Mesendoderm (in vitro differentiated cells): ENCODE data around the gene TEPSIN. TPM values are rescaled to one million over a fixed set of nuclear protein-coding genes. Genes with fewer than 3 reads are reported as not detected.

Experiments used
- DNase-seq: peaks from one replicate; pipeline ENCODE4 v3.0.0; 2013
- H2AK5ac ChIP-seq: 2 replicates; pipeline ENCODE4 v1.6.1; 2013; ENCODE audit warnings: low read length, inconsistent platforms
- H2BK120ac ChIP-seq: 2 replicates; pipeline ENCODE4 v1.6.1; 2013; ENCODE audit warnings: low read depth, mild to moderate bottlenecking, low read length, moderate library complexity, mixed read lengths
- H2BK15ac ChIP-seq: replicated peaks from 2 replicates; pipeline ENCODE4 v1.6.1; 2013; ENCODE audit warnings: low read depth, mild to moderate bottlenecking, moderate library complexity
- H2BK5ac ChIP-seq: 2 replicates; pipeline ENCODE4 v1.6.1; 2013; ENCODE audit warnings: low read length, inconsistent platforms
- H3K18ac ChIP-seq: 2 replicates; pipeline ENCODE4 v1.6.1; 2013; ENCODE audit warnings: mild to moderate bottlenecking, low read length, mixed read lengths
- H3K23ac ChIP-seq: one replicate; pipeline ENCODE4 v1.6.1; 2013; ENCODE audit warnings: low read length
- H3K27ac ChIP-seq: 2 replicates; pipeline ENCODE4 v1.5.1; 2013; ENCODE audit warnings: low read depth, mild to moderate bottlenecking, inconsistent platforms, low read length, moderate library complexity
- H3K27me3 ChIP-seq: 2 replicates; pipeline ENCODE4 v1.6.1; 2013; ENCODE audit warnings: low read length, control low read depth, mild to moderate bottlenecking, inconsistent platforms; ENCODE audit not compliant: insufficient read depth, poor library complexity
- H3K36me3 ChIP-seq: 2 replicates; pipeline ENCODE4 v1.6.1; 2013; ENCODE audit warnings: low read length, inconsistent platforms; ENCODE audit not compliant: control insufficient read depth, insufficient read depth
- H3K4ac ChIP-seq: one replicate; pipeline ENCODE4 v1.6.1; 2013; ENCODE audit warnings: low read depth, mild to moderate bottlenecking, low read length, moderate library complexity
- H3K4me1 ChIP-seq: 2 replicates; pipeline ENCODE4 v1.6.1; 2013; ENCODE audit warnings: low read depth, low read length, inconsistent platforms; ENCODE audit not compliant: control insufficient read depth
- H3K4me2 ChIP-seq: 2 replicates; pipeline ENCODE4 v1.6.1; 2013; ENCODE audit warnings: low read length
- H3K4me3 ChIP-seq: 2 replicates; pipeline ENCODE4 v1.5.1; 2013; ENCODE audit warnings: mild to moderate bottlenecking, low read length
- H3K56ac ChIP-seq: one replicate; pipeline ENCODE4 v1.6.1; 2013; ENCODE audit warnings: low read length
- H3K79me1 ChIP-seq: 2 replicates; pipeline ENCODE4 v1.6.1; 2013; ENCODE audit warnings: low read length, inconsistent platforms
- H3K79me2 ChIP-seq: 2 replicates; pipeline ENCODE4 v1.6.1; 2013; ENCODE audit warnings: mild to moderate bottlenecking, low read length; ENCODE audit not compliant: control insufficient read depth, insufficient read depth
- H3K9ac ChIP-seq: 2 replicates; pipeline ENCODE4 v1.6.1; 2013; ENCODE audit warnings: low read length, inconsistent platforms
- H4K5ac ChIP-seq: one replicate; pipeline ENCODE4 v1.6.1; 2013; ENCODE audit warnings: low read length
- H4K8ac ChIP-seq: one replicate; pipeline ENCODE4 v1.6.1; 2013; ENCODE audit warnings: low read depth, mild to moderate bottlenecking, control low read depth, low read length, moderate library complexity
- WGBS: extraction: QIAGEN DNeasy Blood & Tissue Kit; methylation state at CpG from one replicate; pipeline ENCODE4 v1.1.7; 2013; ENCODE audit warnings: low lambda C conversion rate, missing lambda C conversion rate; ENCODE audit not compliant: insufficient coverage; ENCODE audit errors: extremely low coverage; 5-methylcytosine and 5-hydroxymethylcytosine counted together
- polyA plus RNA-seq, 2 experiments: library from polyadenylated mRNA; stranded (reverse); fragments of 200-250 nt; gene quantifications; one replicate each; pipeline ENCODE4 v1.2.3, GENCODE V29; 2013

Gene TEPSIN
- polyA plus RNA-seq (2013, experiment 1 of 2) = 13.5 TPM
- polyA plus RNA-seq (2013, experiment 2 of 2) = 13.2 TPM

GRCh38 chr17:81238815-81239713 is at the start of gene TEPSIN, which contains the start of gene NDUFAF8:
Gene TEPSIN, minus strand, starts transcription at chr17:81239055. Its CDS starts 22 bp downstream, at chr17:81239033.
Gene NDUFAF8, plus strand, starts transcription at chr17:81239318. Its CDS starts 46 bp downstream, at chr17:81239364.
- Histone ChIP-seq H3K27me3 (no peaks in the 10 kb centered on the region), H2AK5ac (peak within 1 kb of the TSS; percentile 65), H2BK5ac (no peak within 1 kb of the TSS), H3K4me3 (peak within 1 kb of the TSS; percentile 85), H3K4me1 (peaks cover 4% of the 10 kb centered on the region), H2BK120ac (no peak within 1 kb of the TSS), H3K56ac (peak within 1 kb of the TSS; percentile 94), H3K4ac (peak within 1 kb of the TSS; percentile 73), H3K18ac (peak within 1 kb of the TSS; percentile 31), H3K79me1 (peaks cover 8% of the 10 kb centered on the region), H4K8ac (no peak within 1 kb of the TSS), H4K5ac (no peak within 1 kb of the TSS), H3K36me3 (no peaks in the 10 kb centered on the region), H3K79me2 (peaks cover 10% of the 10 kb centered on the region), H3K23ac (no peak within 1 kb of the TSS), H3K4me2 (peak within 1 kb of the TSS; percentile 94), H3K27ac (no peak within 1 kb of the TSS), H3K9ac (peak within 1 kb of the TSS; percentile 92), H2BK15ac (no peak within 1 kb of the TSS)
- DNase-seq = peak; percentile 100
- WGBS = no CpG with 5 or more reads among the region's 100 CpGs

GRCh38 chr17:81287741-81288430 is 49.0 kb upstream of the TEPSIN start:
- peaks cover 15% of the 10 kb centered on the region for H3K79me2 ChIP-seq
- peaks cover 20% of the 10 kb centered on the region for H3K79me1 ChIP-seq
- no peak overlapping the region for H2BK5ac ChIP-seq
- no peak overlapping the region for H3K9ac ChIP-seq
- H2AK5ac ChIP-seq = no peak overlapping the region
- no peak overlapping the region for H3K23ac ChIP-seq
- no peak overlapping the region for H4K5ac ChIP-seq
- no peak overlapping the region for H4K8ac ChIP-seq
- H3K4ac ChIP-seq = no peak overlapping the region
- no peak overlapping the region for H3K4me3 ChIP-seq
- no peak overlapping the region for H2BK120ac ChIP-seq
- H3K4me2 ChIP-seq = no peak overlapping the region
- no peak for DNase-seq
- H3K56ac ChIP-seq = no peak overlapping the region
- H3K27me3 ChIP-seq = no peaks in the 10 kb centered on the region
- no peak overlapping the region for H3K18ac ChIP-seq
- no peak overlapping the region for H2BK15ac ChIP-seq
- no peak overlapping the region for H3K27ac ChIP-seq
- no peaks in the 10 kb centered on the region for H3K4me1 ChIP-seq
- no CpG with 5 or more reads among the region's 16 CpGs for WGBS
- H3K36me3 ChIP-seq = no peaks in the 10 kb centered on the region

- H3K79me2 ChIP-seq = peaks cover 15% of the 10 kb centered on the region
- no peak overlapping the region for H3K56ac ChIP-seq
- no peaks in the 10 kb centered on the region for H3K4me1 ChIP-seq
- H3K4me3 ChIP-seq = no peak overlapping the region
- H2BK5ac ChIP-seq = no peak overlapping the region
- peaks cover 20% of the 10 kb centered on the region for H3K79me1 ChIP-seq
- no peak overlapping the region for H3K18ac ChIP-seq
- no peak overlapping the region for H2BK15ac ChIP-seq
- H2BK120ac ChIP-seq = no peak overlapping the region
- no peaks in the 10 kb centered on the region for H3K27me3 ChIP-seq
- H3K4ac ChIP-seq = no peak overlapping the region
- no CpG with 5 or more reads among the region's 21 CpGs for WGBS
- no peak overlapping the region for H3K23ac ChIP-seq
- H3K4me2 ChIP-seq = no peak overlapping the region
- H2AK5ac ChIP-seq = no peak overlapping the region
- no peak overlapping the region for H3K9ac ChIP-seq
- H3K27ac ChIP-seq = no peak overlapping the region
- no peak overlapping the region for H4K8ac ChIP-seq
- no peak for DNase-seq
- H4K5ac ChIP-seq = no peak overlapping the region
- H3K36me3 ChIP-seq = no peaks in the 10 kb centered on the region
Measured at GRCh38 chr17:81287152-81287551, 48.3 kb upstream of the TEPSIN start.

GRCh38 chr17:81286491-81287145 is 47.8 kb upstream of the TEPSIN start:
- no CpG with 5 or more reads among the region's 23 CpGs for WGBS

GRCh38 chr17:81285894-81286293 is 47.0 kb upstream of the TEPSIN start:
- Histone ChIP-seq H4K5ac (no peak overlapping the region), H3K27ac (no peak overlapping the region), H3K4me1 (no peaks in the 10 kb centered on the region), H3K4me3 (no peak overlapping the region), H3K4ac (no peak overlapping the region), H3K27me3 (no peaks in the 10 kb centered on the region), H3K23ac (no peak overlapping the region), H3K79me2 (peaks cover 13% of the 10 kb centered on the region), H3K79me1 (peaks cover 17% of the 10 kb centered on the region), H3K4me2 (no peak overlapping the region), H3K9ac (no peak overlapping the region), H3K18ac (no peak overlapping the region), H3K36me3 (no peaks in the 10 kb centered on the region), H2BK120ac (no peak overlapping the region), H2BK5ac (no peak overlapping the region), H2BK15ac (no peak overlapping the region), H3K56ac (no peak overlapping the region), H4K8ac (no peak overlapping the region), H2AK5ac (no peak overlapping the region)
- DNase-seq = no peak
- WGBS = no CpG with 5 or more reads among the region's 12 CpGs

More at GRCh38 chr17:81286491-81287145, 47.8 kb upstream of the TEPSIN start:
- Histone ChIP-seq H3K27me3 (no peaks in the 10 kb centered on the region), H3K56ac (no peak overlapping the region), H3K18ac (no peak overlapping the region), H2AK5ac (no peak overlapping the region), H3K4me2 (no peak overlapping the region), H4K8ac (no peak overlapping the region), H3K9ac (no peak overlapping the region), H2BK5ac (no peak overlapping the region), H4K5ac (no peak overlapping the region), H2BK120ac (no peak overlapping the region), H2BK15ac (no peak overlapping the region), H3K36me3 (no peaks in the 10 kb centered on the region), H3K27ac (no peak overlapping the region), H3K4ac (no peak overlapping the region), H3K4me1 (no peaks in the 10 kb centered on the region), H3K79me2 (peaks cover 15% of the 10 kb centered on the region), H3K4me3 (no peak overlapping the region), H3K23ac (no peak overlapping the region), H3K79me1 (peaks cover 19% of the 10 kb centered on the region)
- DNase-seq = no peak
